HK-2 (cell line): Measurements from ENCODE around the gene HDGFL2.
A peak's percentile ranks its signal among the peaks of the same experiment; 100 is the strongest.
"Not testable (repeated sequence)": the region's sequence is repeated elsewhere in the genome, so short reads cannot be mapped to it uniquely, and the experiment has no call there.

ENCODE experiments used
- DNase-seq: peaks from one replicate; pipeline ENCODE4 v3.0.0-alpha.2; 2018; ENCODE audit not compliant: unreplicated experiment

Gene HDGFL2

DNA sequence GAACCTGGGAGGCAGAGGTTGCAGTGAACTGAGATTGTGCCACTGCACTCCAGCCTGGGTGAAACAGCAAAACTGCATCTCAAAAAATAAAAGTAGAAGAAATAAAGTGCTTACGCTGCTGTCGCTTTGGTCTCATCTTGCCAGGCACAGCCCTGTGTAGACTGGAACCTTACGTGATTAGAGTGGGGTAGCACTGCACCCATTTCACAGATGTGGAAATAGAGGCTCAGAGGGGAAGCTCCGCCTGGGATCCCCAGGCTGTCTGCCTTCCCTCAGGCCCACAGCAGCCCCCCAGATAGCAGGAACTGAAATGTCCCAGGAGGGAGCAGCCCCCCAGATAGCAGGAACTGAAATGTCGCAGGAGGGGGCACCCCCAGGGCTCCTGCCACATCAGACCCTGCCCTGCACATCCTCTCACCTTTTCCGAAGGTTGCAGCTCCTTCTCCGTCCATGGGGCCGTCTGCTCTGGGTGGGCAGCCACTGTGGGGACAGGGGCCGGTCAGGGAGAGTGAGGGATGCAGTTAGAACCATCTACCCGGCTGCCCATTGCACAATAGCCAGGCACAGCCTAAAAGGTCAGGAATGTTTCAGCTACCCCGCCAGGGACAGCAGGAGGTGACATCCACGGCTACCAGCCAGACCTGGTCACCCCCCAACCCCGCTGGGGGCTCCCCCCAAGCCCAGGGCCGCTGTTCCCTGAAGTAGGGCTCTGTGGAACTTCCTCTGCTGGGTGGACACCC lies 44.3 kb downstream of the HDGFL2 start:
- no peak for DNase-seq

DNA sequence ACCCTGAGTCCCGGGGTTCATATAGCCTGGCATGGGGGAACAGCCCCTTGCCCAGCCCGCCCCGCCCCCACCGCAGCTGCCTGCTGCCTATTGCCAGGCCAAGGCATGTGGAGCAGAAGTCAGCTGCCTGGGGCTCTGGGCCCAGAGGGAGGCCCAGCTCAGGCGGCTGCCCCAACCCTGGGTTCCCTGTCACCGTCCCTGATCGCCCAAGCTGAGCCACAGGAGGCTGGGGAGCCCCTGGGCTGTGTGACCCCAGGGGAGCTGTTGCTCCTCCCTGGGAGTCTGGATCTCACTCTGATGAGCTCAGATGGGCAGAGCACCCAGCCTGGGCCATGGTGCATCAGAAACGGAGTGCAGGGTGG lies 44.8 kb downstream of the HDGFL2 start:
- no peak for DNase-seq

DNA sequence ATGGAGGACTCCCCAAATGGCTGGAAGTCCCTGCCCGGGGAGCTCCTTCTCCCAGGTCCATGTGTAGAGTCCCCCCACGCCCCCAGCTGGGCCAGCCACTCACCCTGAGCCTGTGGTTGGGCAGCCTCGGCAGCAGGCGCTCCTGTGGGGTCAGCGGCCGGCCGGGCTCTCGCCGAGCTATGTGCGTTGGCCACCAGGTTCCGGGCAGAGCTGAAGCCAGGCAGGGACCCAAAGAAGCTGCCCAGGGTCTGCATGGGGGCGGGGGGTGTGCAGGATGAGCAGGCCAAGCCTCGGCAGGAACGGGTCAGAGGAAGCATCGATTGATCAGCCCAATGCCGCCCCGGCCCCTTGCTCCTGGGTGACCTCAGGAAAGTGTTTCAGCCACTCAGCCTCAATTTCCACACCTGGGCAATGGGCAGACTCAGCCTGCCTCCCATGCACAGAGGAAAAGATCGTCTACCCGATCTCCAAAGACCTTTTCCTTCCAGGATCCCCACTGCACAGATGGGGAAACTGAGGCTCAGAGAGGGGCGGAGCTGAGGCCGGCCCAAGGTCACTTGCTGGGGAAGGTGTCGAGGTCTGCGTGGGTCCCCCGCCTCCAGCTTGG lies 45.5 kb downstream of the HDGFL2 start:
- DNase-seq: no peak

DNA sequence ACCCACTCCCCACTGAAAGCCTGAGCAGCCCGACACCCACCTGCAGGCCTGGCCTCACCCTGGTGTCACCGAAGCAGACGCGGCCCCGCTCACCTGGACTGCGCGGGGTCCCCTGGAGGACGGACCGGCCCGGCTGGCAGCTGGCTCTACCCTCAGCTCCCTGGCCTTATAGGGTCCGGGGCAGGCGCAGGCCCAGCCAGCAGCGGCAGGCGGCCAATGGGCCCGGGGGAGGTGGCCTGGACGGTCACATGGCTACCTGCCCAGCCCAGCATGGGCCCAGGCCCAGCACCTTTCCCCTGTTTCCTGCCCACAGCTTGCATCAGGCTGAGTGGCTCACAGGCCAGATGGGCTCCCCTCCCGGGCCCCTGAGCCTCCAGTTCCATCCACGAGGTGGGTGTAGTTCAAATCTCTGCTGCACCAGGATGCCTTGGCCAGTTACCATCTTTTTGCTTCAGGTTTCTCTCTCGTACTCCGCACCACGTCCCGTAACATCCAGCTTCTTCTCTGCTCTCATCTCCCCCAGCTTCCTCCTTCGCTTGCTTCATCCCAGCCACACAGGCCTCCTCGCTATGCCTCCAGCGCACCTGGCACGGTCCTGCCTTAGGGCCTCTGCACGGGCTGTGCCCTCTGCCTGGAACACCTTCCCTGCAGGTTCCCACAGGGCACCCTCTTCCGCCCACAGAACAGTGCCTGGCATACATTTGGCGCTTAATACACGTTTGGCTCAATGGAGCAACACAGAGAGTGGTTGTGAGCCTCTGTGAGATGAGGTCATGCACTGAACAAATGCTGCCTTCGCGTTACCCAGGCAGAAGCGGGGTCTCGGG lies 46.5 kb downstream of the HDGFL2 start, which contains the start of gene PLIN4:
TSS of gene PLIN4 (minus strand) at position 142 of the 827 bp plus-strand sequence. CDS start 214 bp downstream, outside the sequence.
- peak; percentile 36 for DNase-seq

DNA sequence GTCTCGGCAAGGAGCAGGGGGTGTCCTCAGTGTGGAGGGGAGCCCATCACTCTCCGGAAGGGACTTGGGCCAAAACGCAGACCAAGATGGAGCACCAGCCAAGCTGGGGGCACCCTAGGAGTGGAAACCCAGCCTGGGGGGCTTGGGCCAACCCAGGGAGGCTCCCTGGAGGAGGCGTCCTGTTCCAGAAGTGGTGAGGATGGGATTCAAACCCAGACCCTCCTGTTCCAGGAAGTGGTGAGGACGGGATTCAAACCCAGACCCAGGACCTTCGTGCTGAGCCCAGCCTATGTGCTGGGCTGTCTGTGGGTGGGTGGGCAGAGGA lies 47.0 kb downstream of the HDGFL2 start:
- DNase-seq: no peak

DNA sequence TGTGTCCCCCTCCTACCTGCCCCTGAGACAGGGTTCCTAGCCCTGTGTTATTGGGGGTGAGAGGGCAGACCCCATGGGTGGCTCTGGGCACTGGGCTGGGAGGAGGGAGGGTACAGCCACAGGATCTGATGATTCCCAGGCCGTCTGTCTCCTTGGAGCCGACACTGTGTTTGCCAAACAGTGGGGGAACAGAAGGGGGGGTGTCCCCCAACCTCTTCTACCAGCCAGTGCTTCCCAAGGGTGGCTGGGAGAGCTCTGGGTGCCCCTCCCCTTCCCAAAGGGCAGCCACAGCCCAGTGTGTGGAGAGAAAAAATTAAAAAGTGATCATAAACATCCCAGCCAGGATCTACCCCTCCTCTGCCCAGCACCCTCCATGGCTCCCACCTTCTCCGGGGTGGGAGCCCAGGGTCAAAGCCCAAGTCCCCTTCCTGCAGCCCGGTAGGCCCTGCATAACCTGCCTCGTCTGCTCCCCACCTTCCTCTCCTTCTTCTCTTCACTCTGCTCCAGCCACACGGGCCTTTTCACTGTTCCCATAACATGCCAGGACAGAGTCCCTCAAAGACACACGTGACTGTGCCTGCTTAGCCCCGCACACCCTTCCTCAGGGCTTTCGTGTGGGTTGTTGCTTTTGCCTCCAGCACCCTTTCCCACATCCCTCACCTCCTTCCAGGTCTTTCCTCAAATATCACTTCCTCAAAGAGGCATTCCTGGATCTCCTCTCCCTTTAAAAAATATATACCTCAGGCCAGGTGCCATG lies 47.6 kb downstream of the HDGFL2 start:
- no peak for DNase-seq

DNA sequence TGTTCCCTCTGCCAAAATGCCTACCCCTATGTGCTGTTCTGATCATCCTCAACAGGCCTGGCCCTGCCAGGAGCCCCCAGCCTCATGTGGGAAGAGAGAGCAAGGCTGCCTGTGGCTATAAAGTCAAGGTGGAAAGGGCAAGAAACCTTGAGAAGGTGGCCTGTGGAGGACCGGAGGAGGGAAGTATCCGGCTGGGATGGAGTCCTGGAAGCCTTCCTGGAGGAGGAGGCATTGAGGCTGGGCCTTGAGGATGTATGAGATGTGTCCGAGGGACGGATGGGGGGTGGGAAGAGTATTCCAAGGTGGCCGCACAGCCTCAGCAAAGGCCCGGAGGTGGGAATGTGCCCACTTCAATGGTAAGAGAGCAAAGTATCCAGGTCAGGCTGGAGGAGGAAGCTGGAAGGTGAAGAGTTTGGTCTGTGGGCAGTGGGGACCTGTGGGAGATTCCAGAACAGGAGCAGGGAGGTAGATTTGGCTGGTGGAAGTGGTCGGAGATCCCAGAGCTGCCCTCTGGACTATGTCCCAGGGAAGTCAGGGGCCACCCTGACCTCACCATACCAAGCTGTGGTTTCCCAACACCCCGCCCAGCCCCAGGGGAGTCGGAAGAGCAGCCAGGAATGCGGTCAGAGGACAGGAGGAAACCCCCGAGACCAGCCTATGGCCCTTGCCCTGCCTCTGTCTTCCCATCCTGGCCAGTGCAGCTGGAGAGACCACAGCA lies 49.2 kb downstream of the HDGFL2 start:
- peak; percentile 36 for DNase-seq

DNA sequence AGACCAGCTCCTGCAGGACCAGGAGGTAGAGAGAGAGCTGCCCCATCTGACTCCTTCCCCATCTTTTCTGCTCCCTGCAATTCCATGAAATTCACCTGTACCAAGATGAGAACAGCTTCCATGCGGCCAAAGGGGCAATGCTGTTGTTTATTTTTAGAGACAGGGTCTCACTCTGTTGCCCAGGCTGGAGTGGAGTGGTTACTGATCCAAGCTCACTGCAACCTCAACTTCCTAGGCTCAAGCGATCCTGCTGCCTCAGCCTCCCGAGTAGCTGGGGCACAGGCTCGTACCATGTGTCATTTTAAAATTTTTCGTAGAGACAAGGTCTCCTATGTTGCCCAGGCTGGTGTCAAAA lies 49.8 kb downstream of the HDGFL2 start:
- no peak for DNase-seq

DNA sequence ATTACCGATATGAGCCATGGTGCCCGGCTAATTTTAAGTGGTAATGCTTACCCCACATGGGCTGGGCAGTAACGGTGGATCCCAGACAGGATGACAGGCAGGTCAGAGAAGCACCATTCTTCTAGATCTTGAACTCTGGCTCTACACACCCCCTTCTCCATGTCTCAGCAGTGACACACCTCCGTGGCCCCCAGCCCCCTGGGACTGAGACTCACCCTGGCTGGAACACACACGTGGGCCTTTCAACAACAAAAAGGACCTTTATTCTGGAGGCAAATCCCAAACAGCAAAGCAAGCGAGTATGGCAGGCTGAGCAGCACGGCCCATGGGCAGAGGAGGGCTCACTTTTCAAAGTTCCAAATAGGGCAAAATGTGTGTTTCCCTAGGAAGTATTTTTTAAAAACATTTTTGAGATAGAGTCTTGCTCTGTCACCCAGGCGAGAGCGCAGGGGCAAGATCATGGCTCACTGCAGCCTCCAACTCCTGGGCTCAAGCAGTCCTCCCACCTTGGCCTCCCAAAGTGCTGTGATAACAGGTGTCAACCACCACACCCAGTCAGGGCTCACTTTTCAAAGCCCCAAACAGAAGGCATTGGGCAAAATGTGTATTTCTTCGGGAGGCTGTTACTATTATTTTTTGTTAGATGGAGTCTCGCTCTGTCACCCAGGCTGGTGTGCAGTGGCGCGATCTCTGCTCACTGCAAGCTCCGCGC lies 50.4 kb downstream of the HDGFL2 start:
- no peak for DNase-seq

DNA sequence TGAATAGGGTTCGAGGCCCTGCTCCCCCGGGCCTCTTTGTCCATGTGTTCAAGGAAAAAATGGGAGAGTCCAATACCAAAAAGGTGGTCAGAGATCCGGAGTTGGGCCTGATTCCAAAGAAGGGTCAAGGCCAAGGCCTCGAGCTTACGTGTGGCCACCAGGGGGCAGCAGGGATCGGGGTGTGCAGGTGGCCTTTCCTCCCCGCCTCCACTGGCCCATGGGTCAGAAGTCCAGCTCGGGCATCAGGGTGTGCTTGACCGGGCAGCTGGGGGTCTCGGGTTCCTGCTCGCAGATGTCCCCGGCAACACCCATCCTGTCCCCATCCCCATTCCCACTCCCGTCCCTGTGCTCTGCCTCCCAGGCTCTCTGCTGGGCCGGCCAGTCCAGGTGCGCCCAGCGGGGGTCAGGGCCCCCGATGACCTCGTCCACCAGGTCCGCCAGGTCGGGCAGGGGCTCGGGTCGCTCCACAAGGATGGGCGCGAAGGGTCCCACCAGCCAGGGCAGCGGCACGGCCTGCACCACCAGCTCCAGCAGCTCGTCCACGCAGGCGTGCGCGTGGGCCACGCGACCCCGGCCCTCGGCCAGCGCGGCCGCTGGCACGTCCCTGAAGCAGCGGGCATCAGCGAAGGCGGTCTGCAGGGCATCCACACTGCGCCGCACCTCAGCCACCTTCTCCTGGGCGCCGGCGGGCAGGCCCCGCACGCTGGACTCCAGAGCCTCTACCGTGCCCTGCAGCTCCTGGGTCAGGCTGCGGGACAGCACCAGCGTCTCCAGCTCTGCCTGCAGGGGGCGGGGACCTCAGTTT lies 51.4 kb downstream of the HDGFL2 start:
- peak; percentile 51 for DNase-seq

DNA sequence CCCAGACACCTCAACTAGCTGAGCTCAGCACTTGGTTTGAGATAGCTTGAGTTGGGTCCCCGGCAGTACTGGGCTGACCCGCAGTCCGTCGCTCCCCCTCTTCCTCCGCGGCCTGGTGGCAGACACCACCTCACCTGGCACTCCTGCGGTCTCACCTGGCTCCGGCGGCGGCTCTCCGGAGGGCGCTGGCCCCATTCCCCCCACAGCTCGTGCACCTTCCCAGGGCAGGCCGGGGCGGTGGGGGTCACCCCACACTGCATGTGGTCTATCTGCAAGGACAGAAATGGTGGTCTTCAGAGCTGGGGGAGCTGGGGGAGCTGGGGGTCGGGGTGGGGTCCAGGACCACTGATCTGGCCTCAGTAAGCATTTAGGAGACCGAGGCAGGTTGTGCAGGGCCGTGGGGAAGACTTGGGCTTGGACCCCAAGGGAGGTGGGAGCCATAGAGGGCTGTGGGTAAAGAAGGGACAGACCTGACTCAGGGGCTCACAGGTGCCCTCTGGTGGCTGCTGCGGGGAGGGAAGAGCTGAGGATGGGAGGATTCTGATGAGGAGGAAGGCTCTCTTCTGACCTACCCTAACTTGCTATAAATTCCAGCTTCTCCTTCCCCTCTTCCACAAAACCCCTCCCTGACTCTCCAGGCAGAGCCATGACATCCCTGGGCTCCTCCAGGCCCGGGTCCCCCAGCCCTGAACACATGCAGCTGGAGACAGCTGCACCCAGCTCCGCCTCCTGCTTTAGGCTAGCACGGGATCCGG lies 52.9 kb downstream of the HDGFL2 start:
- peak; percentile 55 for DNase-seq

DNA sequence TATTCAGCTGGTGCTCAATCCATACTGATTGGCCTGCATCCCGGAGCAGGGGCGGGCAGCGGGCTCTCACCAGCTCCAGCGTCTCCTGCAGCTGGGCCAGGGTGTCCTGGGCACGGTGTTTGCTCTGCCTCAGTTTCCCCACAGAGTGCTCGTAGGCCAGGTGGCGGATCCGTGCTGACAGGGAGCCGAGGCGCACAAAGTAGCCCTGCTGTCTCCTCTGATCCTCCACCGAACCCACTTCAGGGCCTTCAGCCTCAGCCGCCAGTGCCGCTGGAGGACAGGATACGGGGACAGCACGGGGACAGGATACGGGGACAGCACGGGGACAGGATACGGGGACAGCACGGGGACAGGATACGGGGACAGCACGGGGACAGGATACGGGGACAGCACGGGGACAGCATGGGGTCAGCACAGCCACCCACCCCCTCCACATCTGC lies 53.5 kb downstream of the HDGFL2 start:
- no peak for DNase-seq

DNA sequence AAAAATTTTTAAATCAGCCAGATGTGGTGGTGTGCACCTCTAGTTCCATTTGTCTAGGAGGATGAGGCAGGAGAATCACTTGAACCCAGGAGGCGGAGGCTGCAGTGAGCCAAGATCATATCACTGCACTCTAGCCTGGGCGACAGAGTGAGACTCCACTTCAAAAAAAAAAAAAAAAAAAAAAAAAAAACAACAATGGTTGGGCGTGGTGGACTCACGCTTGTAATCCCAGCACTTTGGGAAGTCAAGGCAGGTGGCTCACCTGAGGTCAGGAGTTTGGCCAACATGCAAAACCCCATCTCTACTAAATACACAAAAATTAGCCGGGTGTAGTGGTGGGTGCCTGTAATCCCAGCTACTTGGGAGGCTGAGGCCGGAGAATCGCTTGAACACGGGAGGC lies 55.3 kb downstream of the HDGFL2 start:
- not testable (repeated sequence) for DNase-seq

DNA sequence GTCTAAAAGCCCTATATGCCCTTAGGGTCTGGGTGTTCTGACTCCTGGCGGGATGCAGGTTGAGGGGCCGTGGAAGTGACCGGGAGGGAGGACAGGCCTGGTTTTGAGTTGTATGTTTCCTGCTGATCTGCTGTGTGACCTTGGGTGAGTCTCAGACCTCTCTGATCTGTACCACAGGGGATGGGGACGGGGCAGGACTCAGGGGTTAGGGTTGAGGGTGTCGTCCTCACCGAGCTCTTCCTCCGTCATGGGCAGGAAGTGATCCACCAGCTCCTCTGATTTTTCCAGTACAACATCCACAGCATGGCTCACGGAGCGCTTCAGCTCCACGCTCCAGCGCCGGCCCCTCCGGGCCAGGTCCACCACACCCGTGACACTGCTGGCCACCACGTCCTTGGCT lies 56.7 kb downstream of the HDGFL2 start:
- DNase-seq: no peak

DNA sequence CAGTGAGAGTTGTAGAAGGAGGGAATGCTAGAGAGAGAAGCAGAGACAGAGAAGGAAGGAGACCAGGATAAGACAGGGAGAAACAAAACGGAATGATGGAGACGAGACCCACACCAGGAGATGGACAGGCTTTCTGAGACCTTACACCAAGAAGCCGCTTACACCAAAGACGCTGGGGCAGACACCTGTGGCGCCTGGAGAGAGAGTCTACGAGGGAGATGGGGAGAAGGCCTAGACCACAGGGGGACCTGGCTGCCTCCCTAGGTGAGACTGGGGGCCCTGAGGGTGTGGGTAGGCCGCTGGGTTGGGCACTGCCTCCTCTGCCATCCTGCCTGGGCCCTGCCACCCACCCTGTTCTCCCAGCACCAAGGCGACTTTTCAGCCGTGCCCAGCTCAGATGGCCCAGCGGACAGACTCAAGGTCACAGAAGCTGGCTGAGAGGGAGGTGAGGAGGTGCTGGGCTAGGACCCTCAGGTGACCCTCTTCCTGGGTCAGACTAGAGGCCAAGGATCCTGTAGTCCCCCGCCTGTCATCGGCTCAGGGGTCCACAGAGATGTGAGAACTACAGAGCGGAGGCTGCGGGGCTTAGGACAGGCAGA lies 57.9 kb downstream of the HDGFL2 start:
- DNase-seq: no peak

DNA sequence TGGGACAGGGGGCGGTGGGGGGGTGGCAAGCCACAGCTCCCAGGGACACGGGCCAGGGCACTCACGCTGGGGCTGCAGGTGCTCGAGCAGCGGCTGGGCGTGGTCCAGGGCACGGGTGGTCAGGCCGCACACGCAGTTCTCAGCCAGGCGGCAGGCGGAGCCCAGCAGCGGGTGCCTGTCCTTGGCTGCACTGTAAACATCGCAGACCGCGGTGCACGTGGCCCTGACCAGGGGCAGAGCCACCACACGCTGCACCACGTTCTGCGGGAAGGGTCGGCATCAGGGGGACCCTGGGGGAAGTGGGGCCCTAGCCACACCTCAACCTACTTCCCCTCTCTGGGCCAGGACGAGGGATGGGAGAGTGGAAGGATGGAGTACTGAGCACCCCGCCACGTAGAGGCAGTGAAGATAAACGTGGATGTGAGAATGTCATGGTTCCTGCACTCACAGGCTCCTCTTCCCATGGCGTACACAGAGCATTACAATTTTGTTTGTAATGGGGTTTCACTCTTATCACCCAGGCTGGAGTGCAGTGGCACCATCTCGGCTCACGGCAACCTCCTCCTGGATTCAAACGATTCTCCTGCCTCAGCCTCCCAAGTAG lies 59.6 kb downstream of the HDGFL2 start:
- DNase-seq: no peak

DNA sequence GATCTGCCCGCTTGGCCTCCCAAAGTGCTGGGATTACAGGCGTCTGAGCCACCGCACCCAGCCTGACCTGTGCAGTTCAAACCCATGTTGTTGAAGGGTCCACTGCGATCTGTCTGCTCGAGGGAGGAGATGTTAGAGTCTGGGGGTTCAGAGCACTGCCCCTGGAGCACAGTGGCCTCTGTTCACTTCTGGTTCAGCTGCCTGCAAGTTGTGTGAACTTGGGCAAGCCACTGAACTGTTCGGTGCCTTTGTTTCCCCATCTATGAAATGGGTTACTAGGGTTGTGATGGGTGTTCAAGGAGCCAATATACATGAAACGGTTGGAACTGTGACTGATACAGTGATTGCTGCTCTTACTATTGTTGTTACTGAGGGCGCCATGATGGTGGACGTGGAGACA lies 61.2 kb downstream of the HDGFL2 start:
- DNase-seq: no peak

DNA sequence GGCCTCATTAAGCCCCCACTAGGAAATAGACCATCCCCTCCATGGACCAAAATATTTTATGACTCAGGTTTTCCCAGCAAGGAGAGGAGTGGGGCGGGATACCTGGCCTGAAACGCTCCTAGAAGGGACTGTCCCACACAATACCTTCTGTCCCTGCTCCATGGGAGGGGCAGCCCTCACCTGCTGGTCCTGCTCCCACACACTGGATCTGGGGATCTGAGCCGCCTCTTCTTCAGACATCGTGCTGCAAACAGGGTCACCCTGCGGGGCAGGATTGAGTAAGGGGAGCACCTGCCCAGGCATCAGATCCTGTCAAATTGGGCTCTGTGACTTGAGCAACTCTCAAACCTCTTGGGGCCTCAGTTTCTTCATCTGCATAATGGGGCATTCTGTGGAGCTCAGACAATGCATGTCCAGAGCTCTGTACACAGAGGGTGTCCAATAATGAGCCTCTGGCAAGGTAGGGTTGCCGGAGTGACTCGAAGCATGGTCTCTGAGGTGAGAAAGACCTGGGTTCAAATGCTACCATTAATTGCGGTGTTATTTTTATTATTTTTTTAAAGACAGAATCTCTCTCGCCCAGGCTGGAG lies 61.8 kb downstream of the HDGFL2 start:
- no peak for DNase-seq
